Ishikawa (cell line): Measurements from ENCODE around the gene TSC22D3.

Experiments
- CEBPB ChIP-seq: IDR thresholded peaks from 2 replicates; pipeline ENCODE4 v1.6.1; 2012
- EGR1 ChIP-seq: IDR thresholded peaks from 2 replicates; pipeline ENCODE4 v1.6.1; 2012
- EP300 ChIP-seq: IDR thresholded peaks from 2 replicates; pipeline ENCODE4 v1.6.1; 2012; ENCODE audit warnings: borderline replicate concordance
- FOXM1 ChIP-seq: IDR thresholded peaks from 2 replicates; pipeline ENCODE4 v1.6.1; 2012; ENCODE audit warnings: low read depth, borderline replicate concordance
- MAX ChIP-seq: IDR thresholded peaks from 2 replicates; pipeline ENCODE4 v1.6.1; 2012
- RAD21 ChIP-seq: IDR thresholded peaks from 2 replicates; pipeline ENCODE4 v1.6.1; 2012; ENCODE audit warnings: low read depth
- REST ChIP-seq: IDR thresholded peaks from 2 replicates; pipeline ENCODE4 v1.6.1; 2012; ENCODE audit warnings: low read depth, mild to moderate bottlenecking
- TCF12 ChIP-seq: IDR thresholded peaks from 2 replicates; pipeline ENCODE4 v1.6.1; 2012; ENCODE audit warnings: low read depth
- TEAD4 ChIP-seq: IDR thresholded peaks from 2 replicates; pipeline ENCODE4 v1.6.1; 2012
- YY1 ChIP-seq: IDR thresholded peaks from 2 replicates; pipeline ENCODE4 v1.6.1; 2012; ENCODE audit warnings: low read depth
- ZBTB7A ChIP-seq: IDR thresholded peaks from 2 replicates; pipeline ENCODE4 v1.6.1; 2012; ENCODE audit warnings: low read depth

GRCh38 chrX:107674480-107675364 is 100.9 kb downstream of the TSC22D3 start:
- TF ChIP-seq EP300 (no peak), CEBPB (no peak), MAX (no peak), REST (no peak), TCF12 (no peak), TEAD4 (no peak), EGR1 (no peak), FOXM1 (no peak), YY1 (no peak), ZBTB7A (no peak), RAD21 (no peak)
